ENCODE measurements around the gene HS6ST2. TPM values are rescaled to one million over a fixed set of nuclear protein-coding genes. Genes with fewer than 3 reads are reported as not detected.

The HS6ST2 gene
- total RNA-seq, 1 experiment from 2014 or later, result 7.4 TPM

DNA sequence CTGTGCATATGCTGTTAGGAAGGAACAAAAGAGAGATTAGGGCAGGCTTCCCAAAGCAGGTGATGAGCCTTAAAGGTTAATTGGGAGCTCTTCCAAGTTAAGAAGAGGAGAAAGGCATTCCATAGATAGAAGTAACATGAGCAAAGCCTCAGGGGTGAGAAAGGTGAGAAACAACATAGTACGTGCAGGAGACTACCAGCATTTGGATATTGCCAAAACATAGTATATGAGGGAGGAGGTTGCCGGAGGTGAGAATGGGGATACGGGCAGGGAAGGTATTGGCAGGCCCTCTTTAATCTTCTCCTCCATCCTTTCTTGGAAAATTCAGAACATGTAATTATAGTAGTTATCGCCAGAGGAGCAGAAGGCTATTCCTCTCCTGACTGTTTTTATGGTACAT lies 373.5 kb downstream of the HS6ST2 start:
- H4K20me1 ChIP-seq (ENCODE audit: low read length), result no peaks in the 10 kb centered on the region
- ATAC-seq, result no peak

DNA sequence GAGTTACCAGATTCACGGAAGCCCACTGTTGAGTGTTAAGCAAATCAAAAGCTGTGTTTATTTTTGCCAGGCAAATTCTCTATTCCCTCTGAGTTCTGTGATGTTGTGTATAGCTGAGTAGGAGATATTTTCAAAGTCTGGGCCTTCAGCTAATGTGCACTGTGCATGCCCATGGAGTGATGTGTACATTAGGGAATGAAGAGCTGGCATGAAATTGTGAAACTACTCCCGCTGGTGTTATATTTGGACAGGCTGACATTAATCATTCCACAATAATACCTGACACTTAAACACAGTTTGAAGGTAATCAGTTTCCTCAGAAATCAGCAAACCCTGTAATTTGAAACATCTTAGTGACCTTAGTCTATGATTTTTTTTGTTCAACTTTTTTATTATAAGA lies 381.5 kb downstream of the HS6ST2 start:
- no peak overlapping the region for H3K9ac ChIP-seq (ENCODE audit: low read length)
- H3K4me1 ChIP-seq (ENCODE audit: insufficient read depth, low read length), result no peaks in the 10 kb centered on the region
- H2AFZ ChIP-seq (ENCODE audit: low read length), result no peak overlapping the region
- ChIA-PET CTCF (no interaction called here), POLR2A (ENCODE audit: unreplicated experiment) (no interaction called here)
- no peaks in the 10 kb centered on the region for H3K79me2 ChIP-seq (ENCODE audit: low read length)
- no peak for DNase-seq
- H4K20me1 ChIP-seq (ENCODE audit: low read length), result no peaks in the 10 kb centered on the region
- H3K9me2 ChIP-seq (replicated peaks; ENCODE audit: low read length), result no peaks in the 10 kb centered on the region
- TF ChIP-seq, protein P1, sequence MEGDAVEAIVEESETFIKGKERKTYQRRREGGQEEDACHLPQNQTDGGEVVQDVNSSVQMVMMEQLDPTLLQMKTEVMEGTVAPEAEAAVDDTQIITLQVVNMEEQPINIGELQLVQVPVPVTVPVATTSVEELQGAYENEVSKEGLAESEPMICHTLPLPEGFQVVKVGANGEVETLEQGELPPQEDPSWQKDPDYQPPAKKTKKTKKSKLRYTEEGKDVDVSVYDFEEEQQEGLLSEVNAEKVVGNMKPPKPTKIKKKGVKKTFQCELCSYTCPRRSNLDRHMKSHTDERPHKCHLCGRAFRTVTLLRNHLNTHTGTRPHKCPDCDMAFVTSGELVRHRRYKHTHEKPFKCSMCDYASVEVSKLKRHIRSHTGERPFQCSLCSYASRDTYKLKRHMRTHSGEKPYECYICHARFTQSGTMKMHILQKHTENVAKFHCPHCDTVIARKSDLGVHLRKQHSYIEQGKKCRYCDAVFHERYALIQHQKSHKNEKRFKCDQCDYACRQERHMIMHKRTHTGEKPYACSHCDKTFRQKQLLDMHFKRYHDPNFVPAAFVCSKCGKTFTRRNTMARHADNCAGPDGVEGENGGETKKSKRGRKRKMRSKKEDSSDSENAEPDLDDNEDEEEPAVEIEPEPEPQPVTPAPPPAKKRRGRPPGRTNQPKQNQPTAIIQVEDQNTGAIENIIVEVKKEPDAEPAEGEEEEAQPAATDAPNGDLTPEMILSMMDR (conservative IDR thresholded peaks at IDR 0.05; ENCODE audit: low read depth, low read length), result no peak
- TF ChIP-seq EZH2 (IDR thresholded peaks at IDR 0.05; ENCODE audit: low read length, unreplicated experiment) (no peak), EZH2phosphoT487 (IDR thresholded peaks at IDR 0.05; ENCODE audit: borderline replicate concordance, low read length) (no peak)
- no peaks in the 10 kb centered on the region for H3K9me3 ChIP-seq (ENCODE audit: low read length)
- no peaks in the 10 kb centered on the region for H3K27me3 ChIP-seq (ENCODE audit: low read length)
- ATAC-seq, result no peak
- no peaks in the 10 kb centered on the region for H3K36me3 ChIP-seq (ENCODE audit: low read depth, low read length)
- no peaks in the 10 kb centered on the region for H3F3A ChIP-seq (ENCODE audit: low read length, unreplicated experiment)
- BruUV-seq (replicated peaks), result no TSS peak
- intact Hi-C loops (cut with micrococcal nuclease), result no loop called here
- no peak overlapping the region for H3K27ac ChIP-seq (ENCODE audit: low read length)
- no peak overlapping the region for H3K4me3 ChIP-seq (ENCODE audit: low read length)
- H3K4me2 ChIP-seq (ENCODE audit: low read length), result no peak overlapping the region

More for the DNA sequence above, 373.5 kb downstream of the HS6ST2 start:
- H3K36me3 ChIP-seq (ENCODE audit: low read depth, low read length), result no peaks in the 10 kb centered on the region
- TF ChIP-seq EZH2 (IDR thresholded peaks at IDR 0.05; ENCODE audit: low read length, unreplicated experiment) (no peak), EZH2phosphoT487 (IDR thresholded peaks at IDR 0.05; ENCODE audit: borderline replicate concordance, low read length) (no peak)
- TF ChIP-seq, protein P1 (conservative IDR thresholded peaks at IDR 0.05; ENCODE audit: low read depth, low read length), result no peak
- H3F3A ChIP-seq (ENCODE audit: low read length, unreplicated experiment), result no peaks in the 10 kb centered on the region
- no TSS peak for BruUV-seq (replicated peaks)
- no peak for DNase-seq
- no peak overlapping the region for H3K4me3 ChIP-seq (ENCODE audit: low read length)
- H3K9me3 ChIP-seq (ENCODE audit: low read length), result no peaks in the 10 kb centered on the region
- ChIA-PET CTCF (no interaction called here), POLR2A (ENCODE audit: unreplicated experiment) (no interaction called here)
- no peak overlapping the region for H2AFZ ChIP-seq (ENCODE audit: low read length)
- no peaks in the 10 kb centered on the region for H3K27me3 ChIP-seq (ENCODE audit: low read length)
- intact Hi-C loops (cut with micrococcal nuclease), result no loop called here
- no peaks in the 10 kb centered on the region for H3K9me2 ChIP-seq (replicated peaks; ENCODE audit: low read length)
- no peak overlapping the region for H3K4me2 ChIP-seq (ENCODE audit: low read length)
- no peak overlapping the region for H3K9ac ChIP-seq (ENCODE audit: low read length)
- no peaks in the 10 kb centered on the region for H3K79me2 ChIP-seq (ENCODE audit: low read length)
- no peak overlapping the region for H3K27ac ChIP-seq (ENCODE audit: low read length)
- H3K4me1 ChIP-seq (ENCODE audit: insufficient read depth, low read length), result no peaks in the 10 kb centered on the region

Other genes with a start within 250 kb of the HS6ST2 start
- gene USP26, start 138.5 kb upstream of the HS6ST2 start, total RNA-seq (2014; rRNA removed), result not detected in 2 replicates